Cardiac fibroblast (primary cell): ENCODE results near the gene NOP16.
A peak's percentile ranks its signal among the peaks of the same experiment; 100 is the strongest.

Experiments
- DNase-seq, 2 donors: peaks; one replicate each; pipeline versions ENCODE4 v3.0.0 to v3.0.0-alpha.2; 2010; ENCODE audit warnings: low read depth in 2 of 2
- H3K4me3 ChIP-seq, 2 donors: replicated peaks in 1 of 2; 1 replicate in 1 of 2; 2 replicates in 1 of 2; pipeline ENCODE4 v1.5.1; 2011; ENCODE audit warnings: low read depth in 2 of 2, low read length in 2 of 2, mild to moderate bottlenecking in 2 of 2, moderate library complexity in 1 of 2
- CTCF ChIP-seq: IDR thresholded peaks from one replicate; pipeline ENCODE4 v1.5.1; 2011; ENCODE audit warnings: low read depth, mild to moderate bottlenecking, low read length, inconsistent platforms

NOP16 gene

GRCh38 chr5:176415952-176416924 lies 27.8 kb upstream of the NOP16 start, which contains the start of gene CLTB:
Gene CLTB, minus strand, starts transcription at chr5:176416539. Its CDS starts 176 bp downstream, at chr5:176416363.
- TF ChIP-seq CTCF = peak; percentile 16
- peak; percentile 80 to 88 for DNase-seq
- peak within 1 kb of the TSS; percentile 72 to 86 for H3K4me3 ChIP-seq

DNA sequence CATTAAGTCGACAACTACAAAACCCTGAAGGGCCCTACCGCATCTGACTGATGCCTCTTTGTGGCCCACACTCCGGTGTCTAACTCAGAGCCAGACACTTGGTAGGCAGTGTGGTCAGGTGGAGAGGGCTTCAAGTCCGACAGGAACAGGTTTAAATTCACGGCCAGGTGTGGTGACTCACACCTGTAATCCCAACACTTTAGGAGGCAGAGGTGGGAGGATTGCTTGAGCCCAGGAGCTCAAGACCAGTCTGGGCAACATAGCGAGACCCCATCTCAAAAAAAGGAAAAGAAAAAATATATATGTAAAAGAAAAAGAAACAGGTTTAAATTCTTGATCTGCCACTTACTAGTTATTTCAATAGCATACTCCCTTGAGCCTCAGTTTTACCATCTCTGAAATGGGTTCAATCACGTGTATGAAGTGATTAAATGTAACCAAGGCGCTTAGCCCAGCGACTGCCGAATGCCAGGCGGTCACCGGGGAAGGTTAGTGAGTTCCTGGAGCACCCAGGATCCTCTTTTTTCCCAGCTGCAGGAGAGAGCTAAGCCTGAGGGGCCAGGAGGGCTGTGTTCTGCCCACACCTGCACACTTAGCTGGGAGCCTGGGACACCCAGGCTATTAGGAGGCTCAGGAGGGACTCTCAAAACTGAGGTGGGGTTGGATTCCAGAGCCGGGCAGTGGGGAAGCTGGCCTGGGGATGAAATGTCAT lies 27.0 kb upstream of the NOP16 start:
- no peak for TF ChIP-seq CTCF
- no peak for DNase-seq
- peak overlapping the region; percentile 72 to 86 for H3K4me3 ChIP-seq

- no peak for TF ChIP-seq CTCF
- DNase-seq = no peak
- no peak overlapping the region for H3K4me3 ChIP-seq
Measured at GRCh38 chr5:176414704-176415103, 26.3 kb upstream of the NOP16 start.

GRCh38 chr5:176413709-176414191 lies 25.4 kb upstream of the NOP16 start:
- DNase-seq = no peak
- H3K4me3 ChIP-seq = no peak overlapping the region
- TF ChIP-seq CTCF = no peak

DNA sequence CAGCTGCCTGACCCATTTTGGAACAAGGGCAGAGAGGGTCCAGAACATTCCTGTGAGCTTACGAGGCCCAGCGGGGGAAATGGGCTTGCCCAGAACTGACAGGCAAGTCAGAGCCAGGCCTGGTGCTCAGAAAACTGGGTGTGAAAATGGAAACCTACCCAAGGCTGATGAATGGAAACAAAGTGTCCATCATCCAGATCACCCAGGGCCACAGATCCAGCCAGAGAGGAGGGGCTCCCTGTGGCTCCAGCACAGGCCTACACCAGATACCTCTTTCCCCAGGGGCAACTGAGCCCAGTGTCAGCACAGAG lies 24.8 kb upstream of the NOP16 start:
- peak; percentile 48 to 65 for DNase-seq
- no peak overlapping the region for H3K4me3 ChIP-seq
- no peak for TF ChIP-seq CTCF

DNA sequence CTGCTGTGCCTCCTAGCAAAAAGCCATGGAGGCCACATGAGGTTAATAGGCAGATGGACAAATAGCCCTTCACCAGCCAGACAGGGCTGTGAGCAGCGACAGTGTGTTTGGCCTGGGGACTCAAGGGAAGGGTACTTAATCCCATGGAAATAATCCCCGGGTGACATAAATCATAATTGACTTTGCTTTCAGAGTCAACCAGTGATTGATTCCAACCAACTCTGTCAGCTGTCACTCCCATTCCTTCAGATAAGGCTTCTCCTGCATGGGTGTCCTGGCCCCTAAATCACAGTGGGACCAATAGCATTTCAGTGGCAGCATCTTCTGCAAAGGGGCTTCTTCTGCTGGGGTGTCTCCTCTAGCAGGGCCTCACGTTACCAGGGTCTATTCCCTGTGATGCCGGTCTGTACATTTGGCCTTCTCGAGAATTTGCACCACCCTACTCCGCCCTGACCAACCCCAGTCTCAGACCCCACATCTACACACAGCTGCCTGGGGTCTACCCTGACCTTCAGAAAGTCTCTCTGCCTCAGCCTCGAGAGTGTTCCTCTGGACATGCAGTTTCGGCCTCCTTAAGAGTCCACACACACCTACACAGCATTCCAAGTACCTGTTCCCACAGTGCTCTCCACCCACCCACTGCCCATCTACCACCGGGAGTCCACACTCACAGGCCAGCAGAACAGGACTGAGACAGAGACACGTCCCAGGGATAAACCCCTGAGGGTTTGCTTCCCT lies 24.3 kb upstream of the NOP16 start:
- DNase-seq = no peak
- no peak for TF ChIP-seq CTCF
- no peak overlapping the region for H3K4me3 ChIP-seq
